C4-2B (cell line): ENCODE results near the gene SLX4IP.

Experiments used
- ZFX ChIP-seq: fragments of 450-650 bp; IDR thresholded peaks from 2 replicates; pipeline ENCODE4 v1.6.1; 2017
- TF ChIP-seq, protein P1 (sequence below): fragments of 450-650 bp; conservative IDR thresholded peaks from 2 replicates; pipeline ENCODE4 v1.5.1; 2017; ENCODE audit warnings: mild to moderate bottlenecking

DNA sequence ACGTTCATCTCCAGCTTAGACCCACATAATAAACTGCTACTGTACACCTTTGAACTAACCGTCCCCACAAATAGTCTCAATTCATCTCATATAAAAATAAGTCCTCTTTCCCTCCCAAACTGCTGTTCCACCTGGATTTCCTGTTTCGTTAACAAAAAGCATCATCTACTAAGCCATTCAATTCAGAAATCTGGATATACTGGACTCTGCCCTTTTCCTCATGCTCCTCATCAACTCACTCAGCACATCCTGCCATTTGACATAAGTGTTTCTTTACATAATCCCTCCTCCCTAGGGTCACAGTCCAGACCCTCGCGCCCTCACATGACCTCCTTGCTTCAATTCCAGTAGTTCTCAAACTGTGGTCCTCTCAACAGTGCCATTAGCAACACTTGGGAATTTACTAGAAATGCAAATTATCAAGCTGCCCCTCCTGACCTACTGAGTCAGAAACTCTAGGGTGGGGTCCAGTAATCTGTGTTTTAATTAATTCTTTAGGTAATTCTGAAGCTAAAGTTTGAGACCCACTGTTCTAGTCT, 5.6 kb upstream of the SLX4IP start:
- TF ChIP-seq, protein P1, sequence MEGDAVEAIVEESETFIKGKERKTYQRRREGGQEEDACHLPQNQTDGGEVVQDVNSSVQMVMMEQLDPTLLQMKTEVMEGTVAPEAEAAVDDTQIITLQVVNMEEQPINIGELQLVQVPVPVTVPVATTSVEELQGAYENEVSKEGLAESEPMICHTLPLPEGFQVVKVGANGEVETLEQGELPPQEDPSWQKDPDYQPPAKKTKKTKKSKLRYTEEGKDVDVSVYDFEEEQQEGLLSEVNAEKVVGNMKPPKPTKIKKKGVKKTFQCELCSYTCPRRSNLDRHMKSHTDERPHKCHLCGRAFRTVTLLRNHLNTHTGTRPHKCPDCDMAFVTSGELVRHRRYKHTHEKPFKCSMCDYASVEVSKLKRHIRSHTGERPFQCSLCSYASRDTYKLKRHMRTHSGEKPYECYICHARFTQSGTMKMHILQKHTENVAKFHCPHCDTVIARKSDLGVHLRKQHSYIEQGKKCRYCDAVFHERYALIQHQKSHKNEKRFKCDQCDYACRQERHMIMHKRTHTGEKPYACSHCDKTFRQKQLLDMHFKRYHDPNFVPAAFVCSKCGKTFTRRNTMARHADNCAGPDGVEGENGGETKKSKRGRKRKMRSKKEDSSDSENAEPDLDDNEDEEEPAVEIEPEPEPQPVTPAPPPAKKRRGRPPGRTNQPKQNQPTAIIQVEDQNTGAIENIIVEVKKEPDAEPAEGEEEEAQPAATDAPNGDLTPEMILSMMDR = no peak
- no peak for TF ChIP-seq ZFX
